H1 (cell line): ENCODE measurements around the gene SNRNP40. TPM values are rescaled to one million over a fixed set of nuclear protein-coding genes. Genes with fewer than 3 reads are reported as not detected.

Source experiments
- BRCA1 ChIP-seq: IDR thresholded peaks from 2 replicates; pipeline ENCODE4 v1.6.1; 2012; ENCODE audit warnings: low read depth, low read length, improper control_type of control experiment
- CBX5 ChIP-seq: fragments of 300-800, 300-1000 bp; sonication (generic); IDR thresholded peaks from 2 replicates; pipeline ENCODE4 v1.7.1; 2016; ENCODE audit warnings: antibody characterized with exemption, low read length, low read depth
- CHD7 ChIP-seq: fragments of 300-600 bp; sonication (generic); IDR thresholded peaks from 2 replicates; pipeline ENCODE4 v1.7.1; 2012; ENCODE audit warnings: low read length, moderate library complexity, mild to moderate bottlenecking, inconsistent platforms; ENCODE audit not compliant: insufficient replicate concordance
- EP300 ChIP-seq, 2 experiments: IDR thresholded peaks; 1 replicate in 1 of 2; 2 replicates in 1 of 2; pipeline ENCODE4 v1.6.1; 2011 to 2012; ENCODE audit warnings: low read depth in 2 of 2, low read length in 2 of 2, mild to moderate bottlenecking in 2 of 2, borderline replicate concordance in 1 of 2, inconsistent platforms in 1 of 2, moderate library complexity in 1 of 2
- polyA plus RNA-seq, 7 experiments: library from polyadenylated mRNA; depleted of rRNA in 3 of 7; stranded (reverse) in 5 of 7; unstranded in 2 of 7; fragments of >200 nt in 5 of 7; fragments of 200-250 nt in 2 of 7; gene quantifications; 1 replicate in 5 of 7; 2 replicates in 1 of 7; 4 replicates in 1 of 7; pipeline versions ENCODE4 v1.2.1 to v1.2.3, GENCODE V29; 2011 to 2013; ENCODE audit warnings: missing spikeins in 2 of 7, mixed read lengths in 2 of 7
- total RNA-seq: library from RNA; stranded (reverse); fragmentation: NEBNext Ultra II Directional; extraction: Animal tissue kit (Norgen Biotek cat#: 25700); gene quantifications from 2 replicates; pipeline ENCODE4 v1.2.1, GENCODE V29; 2021

Gene SNRNP40
- total and polyA plus RNA-seq, 2 of the 8 experiments (the other 6 are each of a cell fraction or from before 2014, with no cell fraction given), result 97.4 to 113 TPM

- TF ChIP-seq CHD7, result no peak
- no peak for TF ChIP-seq EP300 (IDR thresholded peaks at IDR 0.05; ENCODE audit: borderline replicate concordance in 1 of 2, low read depth in 2 of 2, low read length in 2 of 2)
- TF ChIP-seq CBX5, result no peak
- TF ChIP-seq BRCA1, result no peak
Observed at GRCh38 chr1:31326461-31326860, 29.9 kb upstream of the SNRNP40 start (continued).
